ENCODE data around the gene OR7G3. TPM values are rescaled to one million over a fixed set of nuclear protein-coding genes. Genes with fewer than 3 reads are reported as not detected.

The OR7G3 gene
- total and polyA plus RNA-seq, 2 donors (not counting 3 experiments of a cell fraction or from before 2014, with no cell fraction given) = not detected

DNA sequence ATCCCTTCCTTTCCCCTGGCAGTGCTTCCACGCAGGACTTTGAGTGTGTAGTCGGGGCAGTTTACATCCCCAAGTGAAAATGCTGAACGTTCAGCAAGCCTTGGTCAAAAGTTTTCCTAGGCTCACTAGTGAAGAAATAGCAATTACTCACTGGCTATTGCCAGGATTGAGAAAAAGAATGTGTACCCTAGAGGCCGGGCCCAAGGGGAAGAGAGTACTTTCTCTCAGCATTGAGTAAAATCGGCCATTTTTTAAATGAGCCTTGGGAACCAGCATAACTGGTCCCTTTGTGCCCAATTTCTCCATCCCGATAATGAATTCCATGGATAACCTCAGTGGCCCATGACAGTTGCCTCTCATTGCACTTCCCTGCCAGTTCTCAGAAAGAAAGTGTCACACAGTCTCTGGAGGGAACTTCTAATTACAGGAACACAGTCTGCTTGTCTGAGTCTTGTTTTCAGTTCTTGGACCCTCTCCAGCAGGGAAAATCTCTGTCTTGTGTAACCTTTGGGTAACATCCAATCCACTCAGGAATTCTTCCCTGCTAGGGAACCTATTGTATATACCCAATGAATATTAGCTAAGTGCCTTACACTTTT, 44.7 kb upstream of the OR7G3 start:
- Histone ChIP-seq H2AFZ (ENCODE audit: low read depth, low read length) (no peak overlapping the region), H3K4me2 (ENCODE audit: insufficient read depth, low read length) (no peak overlapping the region), H3K4me3 (replicated peaks in 1 of 3; ENCODE audit: insufficient read depth in 1 of 3, low read depth in 1 of 3, low read length in 3 of 3) (no peak overlapping the region), H3K79me2 (ENCODE audit: control insufficient read depth, insufficient read depth, low read length) (no peaks in the 10 kb centered on the region), H3K9me1 (replicated peaks; ENCODE audit: control insufficient read depth, extremely low read depth, insufficient read depth, low read length) (no peaks in the 10 kb centered on the region), H3K4me1 (ENCODE audit: control insufficient read depth, extremely low read depth, insufficient read depth, low read length) (no peaks in the 10 kb centered on the region), H3K9me3 (replicated peaks; ENCODE audit: control insufficient read depth, insufficient read depth, low read length) (no peaks in the 10 kb centered on the region), H3K36me3 (ENCODE audit: control insufficient read depth in 2 of 2, extremely low read depth in 1 of 2, insufficient read depth in 2 of 2, low read length in 2 of 2) (no peaks in the 10 kb centered on the region), H3K9ac (replicated peaks; ENCODE audit: extremely low read depth, insufficient read depth, low read length) (no peak overlapping the region), H3K27ac (ENCODE audit: insufficient read depth, low read depth, low read length) (no peak overlapping the region), H4K20me1 (replicated peaks; ENCODE audit: control insufficient read depth, extremely low read depth, insufficient read depth, low read length) (no peaks in the 10 kb centered on the region), H3K27me3 (ENCODE audit: control insufficient read depth in 2 of 2, insufficient read depth in 2 of 2, low read length in 2 of 2) (no peaks in the 10 kb centered on the region)
- no peak for TF ChIP-seq MYC (IDR thresholded peaks at IDR 0.05; ENCODE audit: low read depth, low read length)
- no peak for TF ChIP-seq GATA2 (IDR thresholded peaks at IDR 0.05; ENCODE audit: insufficient read depth, insufficient read length, low read depth, low read length)
- no peak for TF ChIP-seq POLR2AphosphoS5 (IDR thresholded peaks at IDR 0.05; ENCODE audit: insufficient read depth, low read depth, low read length)
- TF ChIP-seq EZH2 (IDR thresholded peaks at IDR 0.05; ENCODE audit: borderline replicate concordance, low read depth, low read length, severe bottlenecking) = no peak
- no peak for TF ChIP-seq POLR2A (IDR thresholded peaks at IDR 0.05; ENCODE audit: low read depth, low read length)
- TF ChIP-seq JUN (IDR thresholded peaks at IDR 0.05; ENCODE audit: borderline replicate concordance, insufficient read depth, insufficient read length, low read depth) = no peak
- TF ChIP-seq, protein P1, sequence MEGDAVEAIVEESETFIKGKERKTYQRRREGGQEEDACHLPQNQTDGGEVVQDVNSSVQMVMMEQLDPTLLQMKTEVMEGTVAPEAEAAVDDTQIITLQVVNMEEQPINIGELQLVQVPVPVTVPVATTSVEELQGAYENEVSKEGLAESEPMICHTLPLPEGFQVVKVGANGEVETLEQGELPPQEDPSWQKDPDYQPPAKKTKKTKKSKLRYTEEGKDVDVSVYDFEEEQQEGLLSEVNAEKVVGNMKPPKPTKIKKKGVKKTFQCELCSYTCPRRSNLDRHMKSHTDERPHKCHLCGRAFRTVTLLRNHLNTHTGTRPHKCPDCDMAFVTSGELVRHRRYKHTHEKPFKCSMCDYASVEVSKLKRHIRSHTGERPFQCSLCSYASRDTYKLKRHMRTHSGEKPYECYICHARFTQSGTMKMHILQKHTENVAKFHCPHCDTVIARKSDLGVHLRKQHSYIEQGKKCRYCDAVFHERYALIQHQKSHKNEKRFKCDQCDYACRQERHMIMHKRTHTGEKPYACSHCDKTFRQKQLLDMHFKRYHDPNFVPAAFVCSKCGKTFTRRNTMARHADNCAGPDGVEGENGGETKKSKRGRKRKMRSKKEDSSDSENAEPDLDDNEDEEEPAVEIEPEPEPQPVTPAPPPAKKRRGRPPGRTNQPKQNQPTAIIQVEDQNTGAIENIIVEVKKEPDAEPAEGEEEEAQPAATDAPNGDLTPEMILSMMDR (IDR thresholded peaks at IDR 0.05; ENCODE audit: extremely low read depth in 1 of 2, insufficient read depth in 1 of 2, low read depth in 1 of 2, low read length in 2 of 2) = no peak
- no peak for TF ChIP-seq MAX (IDR thresholded peaks at IDR 0.05; ENCODE audit: insufficient read depth, insufficient read length)
- TF ChIP-seq FOS (IDR thresholded peaks at IDR 0.05; ENCODE audit: borderline replicate concordance, insufficient read depth, low read length) = no peak
- intact Hi-C loops (cut with micrococcal nuclease) (no loop called here), dilution Hi-C loops (cut with MboI; ENCODE audit: extremely low pct_ligation_motif_present, low sequenced_read_pairs) (no loop called here)
- CTCF ChIA-PET = no interaction called here
- POLR2A ChIA-PET = no interaction called here
- no TSS peak for BruUV-seq (replicated peaks)
- DNase-seq (ENCODE audit: low read depth, low spot score) = no peak
- no peak for FAIRE-seq

All from endothelial cell of umbilical vein (primary cell).